SU-DHL-6 (cell line): ENCODE data around the gene CADM1.

Experiments used
- H2AFZ ChIP-seq: fragments of 200-600 bp; sonication (generic); 2 replicates; pipeline ENCODE4 v1.6.1; 2014; ENCODE audit warnings: low read depth, mild to moderate bottlenecking, moderate library complexity, mixed read lengths, antibody characterized with exemption, low read length; ENCODE audit not compliant: severe bottlenecking
- H3F3A ChIP-seq: fragments of 200-600 bp; shearing (Covaris generic); 2 replicates; pipeline ENCODE4 v1.6.0; 2016; ENCODE audit warnings: antibody characterized with exemption, mild to moderate bottlenecking; ENCODE audit not compliant: insufficient read depth
- H3K27ac ChIP-seq: fragments of 200-600 bp; sonication (generic); 2 replicates; pipeline ENCODE4 v1.5.1; 2016; ENCODE audit warnings: low read depth, mild to moderate bottlenecking, low read length, moderate library complexity, mixed read lengths
- H3K27me3 ChIP-seq: fragments of 200-600 bp; sonication (generic), shearing (Covaris generic); 2 replicates; pipeline ENCODE4 v1.6.0; 2014; ENCODE audit warnings: mild to moderate bottlenecking, low read length
- H3K36me3 ChIP-seq: fragments of 200-600 bp; sonication (generic); 2 replicates; pipeline ENCODE4 v1.6.1; 2014; ENCODE audit warnings: mild to moderate bottlenecking, low read length, mixed read lengths
- H3K4me2 ChIP-seq: fragments of 300-600, 200-600 bp; shearing (Covaris generic), sonication (generic); 2 replicates; pipeline ENCODE4 v1.6.0; 2014; ENCODE audit warnings: low read length, low read depth, mild to moderate bottlenecking; ENCODE audit not compliant: poor library complexity, severe bottlenecking
- H3K4me3 ChIP-seq: fragments of 200-600 bp; sonication (generic); 2 replicates; pipeline ENCODE4 v1.5.1; 2014; ENCODE audit warnings: antibody characterized with exemption, low read length, mild to moderate bottlenecking, mixed read lengths; ENCODE audit not compliant: insufficient read depth, poor library complexity, severe bottlenecking
- H3K79me2 ChIP-seq: fragments of 200-600 bp; sonication (generic); 2 replicates; pipeline ENCODE4 v1.6.1; 2014; ENCODE audit warnings: mild to moderate bottlenecking, low read length, moderate library complexity; ENCODE audit not compliant: insufficient read depth
- H3K9ac ChIP-seq: fragments of 200-600 bp; sonication (generic); 2 replicates; pipeline ENCODE4 v1.7.0; 2014; ENCODE audit warnings: mild to moderate bottlenecking, low read length
- H3K9me2 ChIP-seq: fragments of 200-600 bp; sonication (generic); replicated peaks from 2 replicates; pipeline ENCODE4 v1.6.1; 2014; ENCODE audit warnings: low read length; ENCODE audit not compliant: insufficient read depth
- H3K9me3 ChIP-seq: fragments of 200-600 bp; sonication (generic); 2 replicates; pipeline ENCODE4 v1.6.1; 2014; ENCODE audit warnings: low read length, mixed read lengths; ENCODE audit not compliant: insufficient read depth
- H4K20me1 ChIP-seq: fragments of 200-600 bp; sonication (generic); 2 replicates; pipeline ENCODE4 v1.6.1; 2014; ENCODE audit warnings: low read depth, mild to moderate bottlenecking, antibody characterized with exemption, low read length, moderate library complexity, mixed read lengths
- CTCF ChIP-seq: fragments of 200-600 bp; sonication (generic); IDR thresholded peaks from one replicate; pipeline ENCODE4 v1.5.1; 2017; ENCODE audit warnings: antibody characterized with exemption, mild to moderate bottlenecking, low read length, moderate library complexity; ENCODE audit not compliant: insufficient read depth, poor library complexity, severe bottlenecking
- EZH2phosphoT487 ChIP-seq: fragments of 200-600 bp; sonication (generic), shearing (Covaris generic); conservative IDR thresholded peaks from 2 replicates; pipeline ENCODE4 v1.6.1; 2018; ENCODE audit warnings: mild to moderate bottlenecking, antibody characterized with exemption, low read length, moderate library complexity, mixed read lengths

CADM1 gene

GRCh38 chr11:115224551-115224950 is 279.7 kb downstream of the CADM1 start:
- Histone ChIP-seq H3K79me2 (no peaks in the 10 kb centered on the region), H3F3A (peaks cover 32% of the 10 kb centered on the region), H3K9me2 (no peaks in the 10 kb centered on the region), H3K9ac (peak overlapping the region; percentile 45), H3K36me3 (no peaks in the 10 kb centered on the region), H3K9me3 (no peaks in the 10 kb centered on the region), H3K4me2 (peak overlapping the region; percentile 58), H3K27me3 (no peaks in the 10 kb centered on the region), H2AFZ (no peak overlapping the region), H4K20me1 (no peaks in the 10 kb centered on the region), H3K27ac (peak overlapping the region; percentile 95), H3K4me3 (no peak overlapping the region)
- no peak for TF ChIP-seq EZH2phosphoT487
- no peak for TF ChIP-seq CTCF

- peak overlapping the region; percentile 95 for H3K27ac ChIP-seq
- peaks cover 32% of the 10 kb centered on the region for H3F3A ChIP-seq
- H3K36me3 ChIP-seq, result no peaks in the 10 kb centered on the region
- no peaks in the 10 kb centered on the region for H3K9me3 ChIP-seq
- H3K4me2 ChIP-seq, result peak overlapping the region; percentile 58
- H3K4me3 ChIP-seq, result peak overlapping the region; percentile 30
- H3K9ac ChIP-seq, result peak overlapping the region; percentile 45
- H2AFZ ChIP-seq, result no peak overlapping the region
- H4K20me1 ChIP-seq, result no peaks in the 10 kb centered on the region
- H3K9me2 ChIP-seq, result no peaks in the 10 kb centered on the region
- no peaks in the 10 kb centered on the region for H3K27me3 ChIP-seq
- no peak for TF ChIP-seq EZH2phosphoT487
- TF ChIP-seq CTCF, result no peak
- H3K79me2 ChIP-seq, result no peaks in the 10 kb centered on the region
These were observed 281.2 kb downstream of the CADM1 start for GRCh38 chr11:115222863-115223530.

- H3K9me3 ChIP-seq, result no peaks in the 10 kb centered on the region
- no peaks in the 10 kb centered on the region for H4K20me1 ChIP-seq
- peak overlapping the region; percentile 95 for H3K27ac ChIP-seq
- no peak for TF ChIP-seq CTCF
- peak overlapping the region; percentile 58 for H3K4me2 ChIP-seq
- H3K4me3 ChIP-seq, result peak overlapping the region; percentile 4
- H3F3A ChIP-seq, result peaks cover 32% of the 10 kb centered on the region
- H2AFZ ChIP-seq, result no peak overlapping the region
- H3K9me2 ChIP-seq, result no peaks in the 10 kb centered on the region
- no peaks in the 10 kb centered on the region for H3K79me2 ChIP-seq
- H3K9ac ChIP-seq, result peak overlapping the region; percentile 45
- H3K27me3 ChIP-seq, result no peaks in the 10 kb centered on the region
- H3K36me3 ChIP-seq, result no peaks in the 10 kb centered on the region
These were observed 281.9 kb downstream of the CADM1 start for GRCh38 chr11:115222218-115222862.
